GM12874 (cell line): ENCODE data around the gene TMEM192.

ENCODE experiments used
- CTCF ChIP-seq: IDR thresholded peaks from 2 replicates; pipeline ENCODE4 v1.5.1; 2011; ENCODE audit warnings: low read depth, mild to moderate bottlenecking, control low read depth, low read length, moderate library complexity; ENCODE audit not compliant: insufficient read depth

TMEM192 gene

GRCh38 chr4:165115301-165115700, 2.6 kb upstream of the TMEM192 start:
- TF ChIP-seq CTCF = no peak

GRCh38 chr4:165111906-165112367, 723 bp downstream of the TMEM192 start:
- TF ChIP-seq CTCF = no peak

- TF ChIP-seq CTCF = no peak
Observed at GRCh38 chr4:165106518-165106917, 6.1 kb downstream of the TMEM192 start.

- no peak for TF ChIP-seq CTCF
Observed at GRCh38 chr4:165101641-165102040, 11.0 kb downstream of the TMEM192 start.

- peak; percentile 18; the same call in 1 of the 2 replicates for TF ChIP-seq CTCF
Observed at GRCh38 chr4:165096776-165097175, 15.9 kb downstream of the TMEM192 start.

- TF ChIP-seq CTCF = no peak
Observed at GRCh38 chr4:165095291-165095690, 17.4 kb downstream of the TMEM192 start.

GRCh38 chr4:165094873-165095272, 17.8 kb downstream of the TMEM192 start:
- no peak for TF ChIP-seq CTCF

- no peak for TF ChIP-seq CTCF
Observed at GRCh38 chr4:165088366-165088765, 24.3 kb downstream of the TMEM192 start.
